NK-92 (cell line): ENCODE results near the gene SFI1.
"Not testable (repeated sequence)": the region's sequence is repeated elsewhere in the genome, so short reads cannot be mapped to it uniquely, and the experiment has no call there.

ENCODE experiments used
- DNase-seq: peaks from one replicate; lab custom pipeline; 2025; ENCODE audit not compliant: unreplicated experiment; lab: John Stamatoyannopoulos, UW

Gene SFI1

GRCh38 chr22:31544481-31545480, 48.4 kb downstream of the SFI1 start:
- DNase-seq = no peak

- DNase-seq = no peak
Observed at GRCh38 chr22:31550871-31551370, 54.6 kb downstream of the SFI1 start.

DNA sequence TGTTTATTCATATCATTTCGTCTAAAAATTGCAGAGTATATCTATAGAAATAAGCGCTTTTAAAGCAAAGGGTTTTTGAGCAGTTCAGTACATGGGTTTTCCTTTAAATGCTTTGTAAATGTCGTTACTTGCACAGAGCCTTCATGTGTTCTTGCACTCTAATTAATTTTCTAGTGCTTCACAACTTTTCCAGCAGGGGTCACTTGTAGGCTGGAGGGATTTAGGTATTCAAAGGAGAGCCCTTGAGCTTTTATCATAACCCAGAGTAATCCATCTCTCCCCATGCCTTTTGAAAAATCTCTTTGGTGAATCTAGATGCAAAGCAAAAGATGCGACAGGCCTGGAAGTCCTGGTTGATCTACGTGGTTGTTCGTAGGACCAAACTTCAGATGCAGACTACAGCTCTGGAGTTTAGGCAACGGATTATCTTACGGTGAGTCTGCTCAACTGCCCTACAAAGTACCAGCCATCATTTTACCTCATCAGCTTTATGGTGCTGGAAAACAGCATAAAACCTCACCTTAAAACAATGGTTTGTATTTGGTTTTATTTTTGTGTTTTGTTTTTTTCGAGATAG, 60.4 kb downstream of the SFI1 start:
- no peak for DNase-seq

GRCh38 chr22:31558546-31558945, 62.2 kb downstream of the SFI1 start:
- DNase-seq = not testable (repeated sequence)

- DNase-seq = no peak
Observed at GRCh38 chr22:31561238-31561887, 65.0 kb downstream of the SFI1 start.

DNA sequence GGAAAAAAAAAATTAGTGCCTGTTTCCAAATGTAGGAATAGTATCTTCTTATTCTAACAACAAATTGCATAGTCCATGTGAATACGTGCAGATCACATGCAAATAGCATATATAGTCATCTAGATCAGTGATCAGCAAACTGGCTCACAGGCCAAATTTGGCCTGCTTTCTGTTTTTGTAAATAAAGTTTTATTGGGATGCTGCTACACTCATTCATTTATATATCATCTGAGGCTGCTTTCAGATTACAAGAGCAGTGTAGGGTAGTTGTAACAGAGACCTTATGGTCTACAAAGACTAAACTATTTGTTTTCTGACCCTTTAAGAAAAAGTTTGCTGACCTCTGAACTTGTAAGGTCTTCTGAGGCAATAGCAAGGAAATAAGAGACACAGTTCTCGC, 65.6 kb downstream of the SFI1 start:
- DNase-seq = no peak

- DNase-seq = no peak
Observed at GRCh38 chr22:31566484-31566883, 70.1 kb downstream of the SFI1 start.

- no peak for DNase-seq
Observed at GRCh38 chr22:31567196-31567595, 70.9 kb downstream of the SFI1 start.

DNA sequence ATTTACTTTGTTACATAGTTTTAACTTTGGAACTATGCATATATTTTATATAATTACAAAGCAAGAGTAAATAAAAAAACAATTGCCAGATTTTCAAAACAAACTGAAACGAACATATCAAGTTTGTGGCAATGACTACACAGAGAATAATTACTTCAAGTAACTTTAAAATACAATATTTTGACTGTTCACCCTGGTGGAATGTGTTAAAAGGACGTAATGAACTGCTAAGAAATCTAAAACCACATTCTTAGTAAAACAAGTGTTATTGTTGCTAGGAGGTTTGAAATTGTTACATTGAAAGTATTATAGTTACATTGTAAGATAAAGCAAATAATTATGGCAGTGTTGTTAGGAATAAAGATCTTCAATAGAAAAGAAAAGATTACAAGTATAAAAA, 71.4 kb downstream of the SFI1 start:
- no peak for DNase-seq

GRCh38 chr22:31569126-31569525, 72.8 kb downstream of the SFI1 start:
- DNase-seq = no peak

GRCh38 chr22:31572939-31573338, 76.6 kb downstream of the SFI1 start:
- DNase-seq = no peak

DNA sequence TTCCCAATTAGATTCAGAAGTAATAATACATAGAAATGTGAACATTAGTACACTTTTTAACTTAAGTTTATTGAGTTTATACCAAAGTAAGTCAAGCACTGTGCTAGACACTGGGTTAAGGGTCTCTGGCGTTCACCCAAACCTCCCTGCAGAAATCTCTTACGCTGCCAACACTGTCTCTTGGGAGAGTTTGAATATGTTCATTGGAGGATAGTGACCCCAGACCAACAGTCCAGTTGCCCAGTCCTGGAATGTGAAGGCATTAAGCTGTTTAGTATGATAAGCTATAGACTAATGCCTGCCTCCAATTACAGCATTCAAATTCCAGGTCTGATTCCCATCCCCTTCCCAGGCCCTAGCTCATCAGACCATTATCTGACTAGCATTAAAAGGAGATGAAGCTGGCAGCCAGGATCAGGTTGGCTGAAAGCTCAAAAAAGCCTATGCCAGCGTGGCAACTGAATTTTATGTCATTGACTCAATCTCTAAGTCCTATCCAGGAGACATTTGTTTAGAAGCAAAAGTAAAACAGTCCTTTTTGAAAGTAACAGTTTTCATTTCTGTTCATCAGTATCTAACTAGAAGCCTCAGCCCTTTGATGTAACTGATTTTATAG, 77.8 kb downstream of the SFI1 start:
- DNase-seq = no peak

GRCh38 chr22:31575190-31575589, 78.9 kb downstream of the SFI1 start:
- DNase-seq = no peak

- no peak for DNase-seq
Observed at GRCh38 chr22:31577711-31578110, 81.4 kb downstream of the SFI1 start.

GRCh38 chr22:31578171-31578570, 81.8 kb downstream of the SFI1 start:
- DNase-seq = no peak

DNA sequence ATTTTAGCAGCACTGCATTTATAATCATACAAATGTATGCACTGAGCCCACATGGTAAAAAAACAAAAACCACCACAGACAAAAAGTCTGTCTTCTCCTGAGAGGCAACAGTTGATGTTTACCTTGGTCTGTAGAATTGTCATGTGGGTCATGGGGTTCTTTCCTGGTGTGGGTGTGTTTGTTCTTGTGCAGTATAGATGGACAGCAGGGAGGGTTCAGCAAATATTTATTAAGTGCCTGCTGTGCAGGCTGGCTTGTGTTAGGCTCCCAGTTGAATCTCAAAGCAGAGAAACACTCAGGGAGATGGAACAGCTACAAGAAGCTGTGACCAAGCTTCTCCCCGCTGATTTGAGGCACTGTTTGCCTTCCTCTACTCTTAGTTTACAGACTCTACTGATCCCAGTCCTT, 83.5 kb downstream of the SFI1 start:
- no peak for DNase-seq

DNA sequence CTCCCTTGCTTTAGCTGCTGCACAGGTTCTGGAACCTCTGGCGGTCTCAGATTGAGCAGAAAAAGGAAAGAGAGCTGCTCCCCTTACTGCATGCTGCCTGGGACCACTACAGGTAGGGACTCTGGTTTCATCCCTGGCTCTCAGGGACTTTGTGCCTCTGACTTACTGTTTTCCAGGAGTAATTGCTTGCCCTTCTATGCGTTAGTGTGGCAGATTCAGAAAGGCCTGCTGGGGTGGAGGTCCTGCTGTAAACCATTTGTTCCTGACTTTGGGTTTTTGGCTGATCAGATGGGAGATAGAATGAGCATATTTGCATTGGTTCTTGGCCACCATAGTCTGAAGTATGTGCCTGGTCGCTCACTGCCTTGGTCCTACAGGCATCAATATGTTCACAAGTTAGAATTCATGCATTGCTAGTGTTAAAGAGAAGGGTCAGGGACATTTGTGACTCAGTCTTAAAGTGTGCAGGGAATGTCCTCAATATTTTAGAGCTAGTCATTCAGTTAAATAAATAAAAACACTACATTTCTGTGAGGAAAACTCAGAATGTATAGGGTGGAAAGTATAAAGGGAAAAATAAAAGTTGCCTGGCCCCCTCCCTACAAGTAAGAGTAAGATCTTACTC, 87.6 kb downstream of the SFI1 start:
- no peak for DNase-seq

DNA sequence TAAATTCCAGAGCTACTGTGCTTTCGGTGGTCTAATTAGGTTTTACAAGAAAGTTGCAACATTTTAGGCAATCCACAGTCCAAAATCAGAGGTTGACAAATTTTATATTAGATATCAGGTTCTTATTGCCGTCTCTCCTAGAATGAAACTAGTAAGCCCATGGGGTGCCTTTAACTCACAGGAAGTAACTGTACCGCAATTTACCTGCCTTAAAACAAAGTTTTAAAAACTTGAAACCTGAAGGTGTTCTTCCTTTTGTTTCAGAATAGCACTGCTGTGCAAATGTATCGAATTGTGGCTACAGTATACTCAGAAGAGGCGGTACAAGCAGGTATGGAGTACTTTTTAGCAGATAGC, 88.4 kb downstream of the SFI1 start:
- DNase-seq = no peak

DNA sequence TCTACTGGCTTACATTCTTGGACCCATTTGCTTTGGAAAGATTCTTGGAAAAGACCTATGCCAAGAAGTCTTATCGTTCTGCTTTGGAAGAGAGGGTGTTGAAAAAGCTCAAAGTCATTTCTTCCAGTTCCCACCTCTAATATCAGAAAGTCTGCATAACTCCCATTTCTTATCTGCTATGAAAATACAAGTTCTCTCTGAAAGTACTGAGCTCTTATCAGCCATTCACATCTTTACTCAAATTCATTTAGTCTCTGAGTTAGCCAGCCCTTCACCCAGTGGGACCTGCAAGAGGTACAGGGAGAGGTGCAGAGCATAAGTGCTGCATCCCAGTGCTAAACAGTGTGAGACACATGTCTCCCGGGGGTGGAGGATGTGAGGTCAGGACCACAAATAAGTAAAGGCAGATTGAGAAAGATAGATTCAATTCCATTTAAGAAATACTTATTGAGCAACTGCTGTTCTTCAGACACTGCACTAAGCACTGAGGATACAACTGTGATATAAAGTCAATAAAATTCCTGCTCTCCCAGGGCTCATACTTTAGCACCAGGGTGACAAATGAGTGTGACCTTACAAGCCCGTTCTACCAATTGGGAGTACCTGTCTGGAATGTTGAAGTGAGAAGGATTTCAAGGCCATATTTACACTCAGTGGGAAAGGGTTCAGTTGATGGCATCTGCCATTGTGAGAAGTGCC, 89.0 kb downstream of the SFI1 start:
- DNase-seq = no peak
